Measurements from ENCODE around the gene TNK1. TPM values are rescaled to one million over a fixed set of nuclear protein-coding genes. Genes with fewer than 3 reads are reported as not detected.

TNK1 gene
- total RNA-seq, 2 experiments from 2014 or later = 4.6 to 5.6 TPM

DNA sequence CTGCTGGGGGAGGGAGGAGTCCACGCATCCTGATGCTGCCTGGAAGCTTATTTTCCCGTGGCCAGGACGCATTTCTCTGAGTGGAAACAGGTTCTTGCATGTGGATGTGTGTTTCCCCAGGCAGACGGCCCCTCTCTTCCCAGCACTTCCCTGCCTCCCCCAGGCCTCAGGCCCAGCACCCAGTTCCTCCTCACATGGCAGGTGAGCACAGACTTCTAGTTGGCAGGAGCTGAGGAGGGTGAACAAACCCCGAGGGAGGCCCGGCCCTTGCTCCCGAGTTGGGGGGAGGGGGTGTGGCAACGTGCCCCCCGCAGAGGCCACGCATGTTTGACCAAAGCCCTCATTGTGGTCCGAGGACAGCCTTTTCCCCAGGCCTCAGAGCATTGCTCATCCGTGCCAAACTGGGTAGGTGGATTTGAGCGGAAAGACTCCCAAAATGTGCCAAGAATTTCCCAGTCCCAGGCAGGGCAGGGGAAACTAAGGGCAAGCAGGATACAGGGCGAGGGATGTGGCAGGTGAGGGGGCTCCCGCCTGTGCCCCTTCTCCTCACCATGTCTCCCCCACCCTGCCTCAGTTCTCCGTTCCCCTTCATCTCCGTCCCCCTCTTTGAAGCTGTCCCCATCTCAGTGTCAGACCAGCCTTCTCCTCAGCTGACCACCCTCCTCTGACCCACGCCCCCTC, 37.7 kb downstream of the TNK1 start:
- POLR2A ChIA-PET = no interaction called here
- CTCF ChIA-PET = interaction anchor here (1.0 kb wide), 1 partner anchor 18 kb away, joined by 3 read pairs; no protein-coding TSS in a partner anchor

DNA sequence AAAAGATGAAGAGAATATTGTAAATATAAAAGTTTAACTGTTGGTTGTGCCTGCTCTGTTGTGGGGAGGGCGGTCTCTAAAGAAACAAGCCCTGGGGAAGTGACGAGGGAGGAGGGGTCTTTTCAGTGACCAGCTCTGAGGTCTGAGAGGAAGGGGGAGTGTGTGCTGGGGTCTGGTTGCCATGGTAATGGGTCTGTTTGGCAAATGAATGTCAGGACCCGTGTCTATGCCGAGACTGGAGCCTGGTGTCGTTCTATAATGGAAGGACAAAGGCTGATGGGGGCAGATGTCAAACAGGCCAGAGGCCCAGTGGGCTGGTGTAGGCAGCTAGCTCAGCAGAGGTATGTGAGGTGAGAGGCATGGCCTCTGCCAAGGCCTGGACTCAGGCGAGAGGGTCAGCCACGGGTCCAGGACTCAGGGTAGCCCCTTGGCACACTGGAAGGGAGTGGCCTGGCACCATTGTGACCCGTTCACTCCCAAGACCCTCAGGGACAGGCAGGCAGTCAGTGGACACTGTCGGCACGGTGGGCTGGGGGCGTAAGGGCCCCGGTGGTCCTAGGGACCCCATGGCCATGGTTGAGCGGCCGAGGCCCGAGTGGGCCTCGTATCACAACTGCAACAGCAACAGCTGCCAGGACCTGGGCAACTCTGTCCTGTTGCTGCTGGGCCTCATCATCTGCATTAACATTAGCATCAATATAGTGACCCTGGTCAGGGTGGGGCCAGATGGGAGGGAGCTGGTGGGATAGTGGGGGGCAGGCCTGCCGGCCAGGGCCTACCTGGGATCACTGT, 39.1 kb downstream of the TNK1 start, which contains the start of gene SPEM1:
SPEM1 (plus strand) TSS at position 506 of the 792 bp plus-strand sequence; CDS start at position 567, 61 bp downstream.
- CTCF ChIA-PET = interaction anchor here (0.6 kb wide), 1 partner anchor 154 kb away, joined by 3 read pairs; no protein-coding TSS in a partner anchor
- POLR2A ChIA-PET = no interaction called here

DNA sequence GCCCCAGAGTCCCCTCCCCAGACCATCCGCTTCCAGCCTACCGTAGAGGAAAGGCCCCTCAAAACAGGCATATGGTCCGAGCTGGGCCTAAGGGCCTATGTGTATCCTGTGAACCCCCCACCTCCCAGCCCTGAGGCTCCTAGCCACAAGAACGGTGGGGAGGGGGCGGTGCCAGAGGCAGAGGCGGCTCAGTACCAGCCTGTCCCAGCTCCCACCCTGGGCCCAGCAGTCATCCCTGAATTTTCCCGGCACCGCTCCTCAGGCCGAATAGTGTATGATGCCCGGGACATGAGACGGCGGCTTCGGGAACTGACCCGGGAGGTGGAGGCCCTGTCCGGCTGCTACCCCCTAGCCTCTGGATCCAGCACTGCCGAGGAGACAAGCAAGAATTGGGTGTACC, 40.3 kb downstream of the TNK1 start:
- POLR2A ChIA-PET = no interaction called here
- CTCF ChIA-PET = no interaction called here

DNA sequence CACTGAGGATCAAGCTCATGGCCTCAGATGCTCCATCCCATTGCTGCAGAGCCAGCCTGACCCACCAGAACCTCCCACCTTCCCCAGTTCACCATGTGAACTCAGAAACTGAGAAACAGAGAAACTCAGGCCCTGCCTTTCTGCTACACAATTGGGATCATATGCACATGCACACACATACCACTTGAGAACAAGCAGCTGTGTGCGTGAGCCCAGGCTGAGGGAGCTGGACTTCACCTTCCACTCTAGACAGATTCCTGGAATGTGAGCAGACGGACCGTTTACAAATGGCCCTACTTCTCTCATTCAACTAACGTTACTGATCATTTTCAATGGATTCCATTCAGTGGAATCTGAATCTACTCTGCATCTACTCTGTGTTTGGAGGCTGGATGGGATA, 42.8 kb downstream of the TNK1 start:
- ChIA-PET CTCF (interaction anchor here (0.8 to 0.9 kb wide), 2 partner anchors 13 to 87 kb away, joined by 3 to 4 read pairs; partner anchors contain the start of gene ACAP1), POLR2A (no interaction called here)

GRCh38 chr17:7425316-7425715, 44.4 kb downstream of the TNK1 start, which contains the start of gene SPEM2:
Gene SPEM2, plus strand, starts transcription at chr17:7425616. Its CDS starts 73 bp downstream, at chr17:7425689.
- ChIA-PET POLR2A (interaction anchor here (0.5 to 0.6 kb wide), 2 partner anchors 13 to 25 kb away, joined by 3 to 7 read pairs; no protein-coding TSS in a partner anchor), CTCF (interaction anchor here (1.4 kb wide), 1 partner anchor 11 kb away, joined by 7 read pairs; no protein-coding TSS in a partner anchor)

GRCh38 chr17:7425756-7426155, 44.9 kb downstream of the TNK1 start:
- ChIA-PET CTCF (interaction anchor here (1.4 kb wide), 1 partner anchor 11 kb away, joined by 7 read pairs; no protein-coding TSS in a partner anchor), POLR2A (interaction anchor here (0.5 to 0.6 kb wide), 2 partner anchors 13 to 25 kb away, joined by 3 to 7 read pairs; no protein-coding TSS in a partner anchor)

DNA sequence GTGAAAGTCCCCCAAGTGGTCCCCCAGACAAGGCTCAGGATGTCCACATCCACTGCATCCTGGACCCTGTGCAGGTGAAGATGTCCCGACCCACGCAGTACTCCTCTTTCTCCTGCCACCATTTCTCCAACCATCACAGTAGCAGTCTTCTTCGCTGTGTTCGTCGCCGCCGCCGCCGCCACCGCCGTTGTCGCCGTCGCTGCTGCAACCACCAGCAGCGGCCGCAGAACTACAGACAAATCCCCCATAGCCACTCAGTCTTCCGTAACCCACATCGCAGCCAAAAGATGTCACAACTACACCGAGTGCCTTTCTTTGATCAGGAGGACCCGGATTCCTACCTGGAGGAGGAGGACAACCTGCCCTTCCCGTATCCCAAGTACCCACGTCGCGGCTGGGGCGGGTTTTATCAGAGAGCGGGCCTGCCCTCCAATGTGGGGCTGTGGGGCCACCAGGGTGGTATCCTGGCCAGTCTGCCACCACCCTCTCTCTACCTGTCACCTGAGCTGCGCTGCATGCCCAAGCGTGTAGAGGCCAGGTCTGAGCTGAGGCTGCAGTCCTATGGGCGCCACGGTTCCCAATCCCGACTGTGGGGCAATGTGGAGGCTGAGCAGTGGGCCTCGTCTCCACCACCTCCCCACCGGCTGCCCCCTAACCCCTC, 45.4 kb downstream of the TNK1 start:
- CTCF ChIA-PET = interaction anchor here (0.6 to 1.4 kb wide), 2 partner anchors 10 to 270 kb away, joined by 4 to 7 read pairs; no protein-coding TSS in a partner anchor
- POLR2A ChIA-PET = no interaction called here

DNA sequence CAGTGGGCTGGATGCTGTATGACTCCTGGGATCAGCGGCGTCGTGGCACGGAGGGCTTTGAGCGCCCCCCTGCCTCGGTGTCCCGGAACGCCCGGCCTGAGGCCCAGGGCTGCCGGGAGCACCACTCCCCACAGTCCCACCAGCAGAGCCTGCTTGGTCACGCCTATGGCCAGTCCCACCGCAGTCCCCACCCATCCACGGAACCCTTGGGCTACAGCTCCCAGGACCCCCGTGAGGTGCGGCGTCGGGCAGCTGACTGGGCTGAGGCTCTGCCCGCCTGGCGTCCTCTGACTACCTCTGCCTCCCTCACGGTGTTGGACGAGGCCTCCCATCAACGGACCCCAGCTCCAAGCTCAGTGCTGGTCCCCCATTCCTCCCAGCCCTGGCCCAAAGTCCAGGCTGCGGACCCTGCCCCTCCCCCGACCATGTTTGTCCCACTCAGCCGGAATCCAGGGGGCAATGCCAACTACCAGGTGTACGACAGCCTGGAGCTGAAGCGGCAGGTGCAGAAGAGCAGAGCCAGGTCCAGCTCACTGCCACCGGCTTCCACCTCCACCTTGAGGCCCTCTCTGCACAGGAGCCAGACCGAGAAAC, 46.1 kb downstream of the TNK1 start:
- CTCF ChIA-PET = interaction anchor here (1.1 kb wide), 1 partner anchor 71 kb away, joined by 3 read pairs; no protein-coding TSS in a partner anchor
- POLR2A ChIA-PET = no interaction called here

DNA sequence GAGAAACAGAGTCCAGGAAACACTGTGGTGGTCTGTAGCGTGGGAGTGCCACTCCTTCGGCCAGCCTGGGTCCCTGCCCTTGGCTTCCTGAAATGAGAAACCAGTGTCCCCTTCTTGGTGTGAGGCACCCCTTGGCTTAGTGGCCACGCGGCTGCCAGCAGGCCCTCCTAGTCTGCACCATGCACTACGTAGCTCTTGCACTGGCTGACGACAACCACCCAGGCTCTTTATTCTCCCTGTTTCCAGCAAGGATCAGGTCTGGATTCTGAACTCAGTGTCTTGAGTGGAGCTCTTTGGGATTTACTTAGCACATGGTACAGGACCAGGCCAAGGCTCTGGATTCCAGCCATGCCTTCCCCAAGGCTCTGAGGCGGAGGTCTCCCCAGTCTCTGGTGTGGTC, 46.7 kb downstream of the TNK1 start:
- CTCF ChIA-PET = interaction anchor here (1.1 kb wide), 1 partner anchor 71 kb away, joined by 3 read pairs; no protein-coding TSS in a partner anchor
- POLR2A ChIA-PET = no interaction called here

DNA sequence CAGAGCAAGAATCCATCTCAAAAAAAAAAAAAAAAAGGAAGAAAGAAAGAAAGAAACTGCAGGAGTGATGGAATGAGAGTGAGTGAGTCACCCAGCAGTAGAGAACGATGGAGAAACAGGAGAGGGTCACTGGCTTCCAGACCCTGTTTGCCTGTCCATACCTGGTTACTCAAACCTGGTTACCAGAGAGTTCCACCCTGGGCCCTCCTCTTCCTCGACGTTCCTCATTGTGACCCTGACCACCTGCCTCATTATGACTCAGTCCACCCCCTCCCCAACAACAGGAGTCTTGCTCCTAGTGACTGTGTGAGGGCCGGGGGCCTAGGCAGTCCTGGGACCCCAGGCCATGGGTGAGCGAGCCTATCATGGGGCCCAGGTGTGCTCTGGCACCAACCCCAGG, 47.7 kb downstream of the TNK1 start, which contains the start of gene SPEM3:
SPEM3 (plus strand) TSS at position 301 of the 400 bp plus-strand sequence; CDS start at position 347, 46 bp downstream.
- CTCF ChIA-PET = interaction anchor here (0.8 kb wide), 1 partner anchor 132 kb away, joined by 4 read pairs; no protein-coding TSS in a partner anchor
- POLR2A ChIA-PET = no interaction called here

- POLR2A ChIA-PET = interaction anchor here (0.5 kb wide), 1 partner anchor 109 kb away, joined by 3 read pairs; no protein-coding TSS in a partner anchor
- CTCF ChIA-PET = no interaction called here
These were observed 48.8 kb downstream of the TNK1 start for GRCh38 chr17:7429722-7430121.

DNA sequence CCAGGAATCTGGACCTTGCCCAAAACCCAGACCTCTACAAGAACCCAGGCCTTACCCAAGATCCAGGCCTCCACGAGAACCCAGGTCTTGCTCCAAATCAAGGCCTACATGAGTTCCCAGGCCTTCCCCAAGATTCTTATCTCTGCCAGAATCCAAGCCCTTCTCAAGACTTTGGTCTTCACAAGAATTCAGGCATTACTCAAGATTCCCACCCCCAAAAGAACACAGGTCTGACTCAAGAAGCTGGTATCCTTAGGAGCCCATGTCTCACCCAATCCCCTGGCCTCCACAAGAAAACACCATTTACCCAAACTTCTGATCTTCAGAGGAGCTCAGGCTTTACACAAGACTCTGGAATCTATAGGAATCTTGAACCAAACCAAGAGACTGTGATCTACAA, 50.3 kb downstream of the TNK1 start:
- ChIA-PET POLR2A (no interaction called here), CTCF (interaction anchor here (2.3 kb wide), 1 partner anchor 75 kb away, joined by 12 read pairs; the partner anchor contains the start of gene TMEM95)

DNA sequence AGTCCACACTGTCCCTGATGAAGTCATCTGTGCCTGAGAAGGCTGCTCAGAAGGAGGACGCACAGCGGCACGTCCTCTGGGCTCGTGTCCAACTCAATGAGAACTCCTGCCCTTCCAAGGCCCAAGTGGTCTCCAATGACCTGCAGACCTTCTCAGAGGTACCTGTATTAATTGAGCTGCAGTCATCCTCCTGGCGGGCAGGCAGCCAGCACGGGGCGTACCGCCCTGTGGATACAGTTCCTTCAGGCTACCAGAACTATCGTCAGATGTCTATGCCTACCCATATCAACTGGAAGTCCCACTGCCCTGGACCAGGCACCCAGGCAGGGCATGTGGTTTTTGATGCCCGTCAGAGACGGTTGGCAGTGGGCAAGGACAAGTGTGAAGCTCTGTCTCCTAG, 51.4 kb downstream of the TNK1 start:
- ChIA-PET POLR2A (no interaction called here), CTCF (interaction anchor here (0.8 to 2.3 kb wide), 2 partner anchors 28 to 76 kb away, joined by 9 to 12 read pairs; partner anchors contain the start of genes TMEM256 and TMEM95)

DNA sequence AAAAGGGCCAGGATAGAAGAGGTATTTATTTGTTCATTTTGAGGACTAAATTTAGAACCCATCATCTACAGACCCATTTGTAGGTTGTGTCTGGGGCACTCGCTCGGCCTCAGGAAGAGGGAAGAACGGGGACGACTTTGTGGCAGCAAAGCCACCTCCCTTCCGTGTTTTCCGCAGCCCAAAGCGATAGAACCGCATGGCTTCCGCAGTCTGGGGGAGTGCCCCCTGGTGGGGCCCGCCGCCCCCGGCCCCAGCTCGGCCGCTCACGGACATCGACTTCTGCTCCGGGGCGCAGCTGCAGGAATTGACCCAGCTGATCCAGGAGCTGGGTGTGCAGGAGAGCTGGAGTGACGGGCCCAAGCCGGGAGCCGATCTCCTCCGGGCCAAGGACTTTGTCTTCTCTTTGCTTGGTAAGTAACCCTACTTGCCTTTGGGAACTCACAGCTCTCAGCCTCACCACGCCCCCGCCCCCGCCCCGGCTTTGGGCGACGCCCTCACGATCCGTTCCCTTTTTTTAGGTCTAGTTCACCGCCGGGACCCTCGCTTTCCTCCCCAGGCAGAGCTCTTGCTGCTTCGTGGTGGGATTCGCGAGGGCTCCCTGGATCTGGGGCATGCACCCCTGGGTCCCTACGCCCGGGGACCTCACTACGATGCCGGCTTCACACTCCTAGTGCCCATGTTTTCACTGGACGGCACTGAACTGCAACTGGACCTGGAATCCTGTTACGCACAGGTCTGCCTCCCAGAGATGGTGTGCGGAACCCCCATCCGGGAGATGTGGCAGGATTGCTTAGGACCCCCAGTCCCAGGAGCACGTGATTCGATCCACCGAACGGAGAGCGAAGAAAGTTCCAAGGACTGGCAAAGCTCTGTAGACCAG, 55.0 kb downstream of the TNK1 start:
- POLR2A ChIA-PET = interaction anchor here (1.0 to 2.4 kb wide), 8 partner anchors 32 to 153 kb away, joined by 3 to 10 read pairs (median 4); partner anchors contain the start of genes MPDU1, POLR2A, SOX15 and TMEM256
- CTCF ChIA-PET = interaction anchor here (1.0 to 4.4 kb wide), 24 partner anchors 10 to 282 kb away, joined by 3 to 34 read pairs (median 5); partner anchors contain the start of genes CHRNB1, DNAH2, MPDU1 and PLSCR3

GRCh38 chr17:7436556-7437368, 55.9 kb downstream of the TNK1 start:
- ChIA-PET CTCF (interaction anchor here (0.6 to 4.4 kb wide), 40 partner anchors 9 to 417 kb away, joined by 3 to 34 read pairs (median 4); partner anchors contain the start of genes ACAP1, CHRNB1, DNAH2 and MPDU1), POLR2A (interaction anchor here (0.6 to 2.4 kb wide), 12 partner anchors 18 to 253 kb away, joined by 3 to 11 read pairs (median 4); partner anchors contain the start of genes MPDU1, POLR2A, SOX15 and TMEM256)

- CTCF ChIA-PET = interaction anchor here (0.6 to 4.4 kb wide), 34 partner anchors 10 to 280 kb away, joined by 3 to 34 read pairs (median 4); partner anchors contain the start of genes ACAP1, DNAH2, MPDU1 and SENP3
- POLR2A ChIA-PET = interaction anchor here (0.6 to 1.2 kb wide), 5 partner anchors 17 to 252 kb away, joined by 3 to 11 read pairs (median 3); no protein-coding TSS in a partner anchor
These were observed 56.5 kb downstream of the TNK1 start for GRCh38 chr17:7437369-7437863.
